H1 (cell line): Measurements from ENCODE around the gene LARP1. TPM values are rescaled to one million over a fixed set of nuclear protein-coding genes. Genes with fewer than 3 reads are reported as not detected.

Experiments
- EGR1 ChIP-seq: IDR thresholded peaks from 2 replicates; pipeline ENCODE4 v1.6.1; 2011; ENCODE audit warnings: low read depth, low read length, borderline replicate concordance
- EZH2 ChIP-seq: fragments of 200-600 bp; sonication (generic); IDR thresholded peaks from 2 replicates; pipeline ENCODE4 v1.7.1; 2012; ENCODE audit warnings: low read depth, mild to moderate bottlenecking, moderate library complexity, low read length, inconsistent platforms; ENCODE audit not compliant: severe bottlenecking
- PHF8 ChIP-seq: fragments of 200-600 bp; sonication (generic); conservative IDR thresholded peaks from 2 replicates; pipeline ENCODE4 v1.7.1; 2012; ENCODE audit warnings: low read depth, mild to moderate bottlenecking, inconsistent platforms, low read length, moderate library complexity
- SIN3A ChIP-seq, 2 experiments: IDR thresholded peaks in 1 of 2; conservative IDR thresholded peaks in 1 of 2; 2 replicates each; pipeline ENCODE4 v1.6.1; 2011 to 2012; ENCODE audit warnings: low read length in 2 of 2, improper control_type of control experiment in 1 of 2, low read depth in 1 of 2, mild to moderate bottlenecking in 1 of 2
- SIX5 ChIP-seq: IDR thresholded peaks from 2 replicates; pipeline ENCODE4 v1.6.1; 2011; ENCODE audit warnings: mild to moderate bottlenecking, low read depth, low read length
- TBP ChIP-seq: IDR thresholded peaks from 2 replicates; pipeline ENCODE4 v1.6.1; 2011; ENCODE audit warnings: low read depth, low read length, improper control_type of control experiment
- polyA plus RNA-seq, 7 experiments: library from polyadenylated mRNA; depleted of rRNA in 3 of 7; stranded (reverse) in 5 of 7; unstranded in 2 of 7; fragments of >200 nt in 5 of 7; fragments of 200-250 nt in 2 of 7; gene quantifications; 1 replicate in 5 of 7; 2 replicates in 1 of 7; 4 replicates in 1 of 7; pipeline versions ENCODE4 v1.2.1 to v1.2.3, GENCODE V29; 2011 to 2013; ENCODE audit warnings: missing spikeins in 2 of 7, mixed read lengths in 2 of 7
- total RNA-seq: library from RNA; stranded (reverse); fragmentation: NEBNext Ultra II Directional; extraction: Animal tissue kit (Norgen Biotek cat#: 25700); gene quantifications from 2 replicates; pipeline ENCODE4 v1.2.1, GENCODE V29; 2021
- TF ChIP-seq, protein P1 (sequence below): fragments of 300-600 bp; sonication (generic); IDR thresholded peaks from 2 replicates; pipeline ENCODE4 v1.7.1; 2012; ENCODE audit warnings: low read length, moderate library complexity, mild to moderate bottlenecking, inconsistent platforms; ENCODE audit not compliant: insufficient replicate concordance

Gene LARP1
- total and polyA plus RNA-seq, 2 of the 8 experiments (the other 6 are each of a cell fraction or from before 2014, with no cell fraction given) = 106 to 422 TPM

DNA sequence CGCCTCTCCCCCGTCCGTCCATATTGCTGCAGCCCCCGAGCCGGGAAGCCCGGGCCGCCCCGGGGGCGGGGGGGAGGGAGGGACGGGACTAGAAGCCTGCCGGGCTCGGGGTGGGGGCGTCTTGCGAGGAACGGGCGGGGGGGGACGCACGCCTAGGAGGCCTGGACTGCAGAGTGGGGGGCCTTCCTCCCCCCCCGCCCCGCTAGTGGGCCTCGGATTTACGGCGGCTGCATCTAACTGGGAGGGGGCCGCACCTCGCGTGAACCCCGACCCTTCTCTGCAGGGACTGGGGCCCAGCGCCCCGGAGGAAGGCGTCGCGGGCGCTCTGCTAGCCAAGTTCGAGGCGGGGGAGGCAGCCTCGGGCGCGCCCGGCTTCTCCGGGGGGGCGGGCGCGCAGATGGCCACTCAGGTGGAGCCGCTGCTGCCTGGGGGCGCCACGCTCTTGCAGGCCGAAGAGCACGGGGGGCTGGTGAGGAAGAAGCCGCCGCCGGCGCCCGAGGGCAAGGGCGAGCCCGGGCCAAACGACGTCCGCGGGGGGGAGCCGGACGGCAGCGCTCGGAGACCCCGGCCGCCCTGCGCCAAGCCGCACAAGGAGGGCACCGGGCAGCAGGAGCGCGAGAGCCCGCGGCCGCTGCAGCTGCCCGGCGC lies at the start of gene LARP1 (continued):
- TF ChIP-seq, protein P1, sequence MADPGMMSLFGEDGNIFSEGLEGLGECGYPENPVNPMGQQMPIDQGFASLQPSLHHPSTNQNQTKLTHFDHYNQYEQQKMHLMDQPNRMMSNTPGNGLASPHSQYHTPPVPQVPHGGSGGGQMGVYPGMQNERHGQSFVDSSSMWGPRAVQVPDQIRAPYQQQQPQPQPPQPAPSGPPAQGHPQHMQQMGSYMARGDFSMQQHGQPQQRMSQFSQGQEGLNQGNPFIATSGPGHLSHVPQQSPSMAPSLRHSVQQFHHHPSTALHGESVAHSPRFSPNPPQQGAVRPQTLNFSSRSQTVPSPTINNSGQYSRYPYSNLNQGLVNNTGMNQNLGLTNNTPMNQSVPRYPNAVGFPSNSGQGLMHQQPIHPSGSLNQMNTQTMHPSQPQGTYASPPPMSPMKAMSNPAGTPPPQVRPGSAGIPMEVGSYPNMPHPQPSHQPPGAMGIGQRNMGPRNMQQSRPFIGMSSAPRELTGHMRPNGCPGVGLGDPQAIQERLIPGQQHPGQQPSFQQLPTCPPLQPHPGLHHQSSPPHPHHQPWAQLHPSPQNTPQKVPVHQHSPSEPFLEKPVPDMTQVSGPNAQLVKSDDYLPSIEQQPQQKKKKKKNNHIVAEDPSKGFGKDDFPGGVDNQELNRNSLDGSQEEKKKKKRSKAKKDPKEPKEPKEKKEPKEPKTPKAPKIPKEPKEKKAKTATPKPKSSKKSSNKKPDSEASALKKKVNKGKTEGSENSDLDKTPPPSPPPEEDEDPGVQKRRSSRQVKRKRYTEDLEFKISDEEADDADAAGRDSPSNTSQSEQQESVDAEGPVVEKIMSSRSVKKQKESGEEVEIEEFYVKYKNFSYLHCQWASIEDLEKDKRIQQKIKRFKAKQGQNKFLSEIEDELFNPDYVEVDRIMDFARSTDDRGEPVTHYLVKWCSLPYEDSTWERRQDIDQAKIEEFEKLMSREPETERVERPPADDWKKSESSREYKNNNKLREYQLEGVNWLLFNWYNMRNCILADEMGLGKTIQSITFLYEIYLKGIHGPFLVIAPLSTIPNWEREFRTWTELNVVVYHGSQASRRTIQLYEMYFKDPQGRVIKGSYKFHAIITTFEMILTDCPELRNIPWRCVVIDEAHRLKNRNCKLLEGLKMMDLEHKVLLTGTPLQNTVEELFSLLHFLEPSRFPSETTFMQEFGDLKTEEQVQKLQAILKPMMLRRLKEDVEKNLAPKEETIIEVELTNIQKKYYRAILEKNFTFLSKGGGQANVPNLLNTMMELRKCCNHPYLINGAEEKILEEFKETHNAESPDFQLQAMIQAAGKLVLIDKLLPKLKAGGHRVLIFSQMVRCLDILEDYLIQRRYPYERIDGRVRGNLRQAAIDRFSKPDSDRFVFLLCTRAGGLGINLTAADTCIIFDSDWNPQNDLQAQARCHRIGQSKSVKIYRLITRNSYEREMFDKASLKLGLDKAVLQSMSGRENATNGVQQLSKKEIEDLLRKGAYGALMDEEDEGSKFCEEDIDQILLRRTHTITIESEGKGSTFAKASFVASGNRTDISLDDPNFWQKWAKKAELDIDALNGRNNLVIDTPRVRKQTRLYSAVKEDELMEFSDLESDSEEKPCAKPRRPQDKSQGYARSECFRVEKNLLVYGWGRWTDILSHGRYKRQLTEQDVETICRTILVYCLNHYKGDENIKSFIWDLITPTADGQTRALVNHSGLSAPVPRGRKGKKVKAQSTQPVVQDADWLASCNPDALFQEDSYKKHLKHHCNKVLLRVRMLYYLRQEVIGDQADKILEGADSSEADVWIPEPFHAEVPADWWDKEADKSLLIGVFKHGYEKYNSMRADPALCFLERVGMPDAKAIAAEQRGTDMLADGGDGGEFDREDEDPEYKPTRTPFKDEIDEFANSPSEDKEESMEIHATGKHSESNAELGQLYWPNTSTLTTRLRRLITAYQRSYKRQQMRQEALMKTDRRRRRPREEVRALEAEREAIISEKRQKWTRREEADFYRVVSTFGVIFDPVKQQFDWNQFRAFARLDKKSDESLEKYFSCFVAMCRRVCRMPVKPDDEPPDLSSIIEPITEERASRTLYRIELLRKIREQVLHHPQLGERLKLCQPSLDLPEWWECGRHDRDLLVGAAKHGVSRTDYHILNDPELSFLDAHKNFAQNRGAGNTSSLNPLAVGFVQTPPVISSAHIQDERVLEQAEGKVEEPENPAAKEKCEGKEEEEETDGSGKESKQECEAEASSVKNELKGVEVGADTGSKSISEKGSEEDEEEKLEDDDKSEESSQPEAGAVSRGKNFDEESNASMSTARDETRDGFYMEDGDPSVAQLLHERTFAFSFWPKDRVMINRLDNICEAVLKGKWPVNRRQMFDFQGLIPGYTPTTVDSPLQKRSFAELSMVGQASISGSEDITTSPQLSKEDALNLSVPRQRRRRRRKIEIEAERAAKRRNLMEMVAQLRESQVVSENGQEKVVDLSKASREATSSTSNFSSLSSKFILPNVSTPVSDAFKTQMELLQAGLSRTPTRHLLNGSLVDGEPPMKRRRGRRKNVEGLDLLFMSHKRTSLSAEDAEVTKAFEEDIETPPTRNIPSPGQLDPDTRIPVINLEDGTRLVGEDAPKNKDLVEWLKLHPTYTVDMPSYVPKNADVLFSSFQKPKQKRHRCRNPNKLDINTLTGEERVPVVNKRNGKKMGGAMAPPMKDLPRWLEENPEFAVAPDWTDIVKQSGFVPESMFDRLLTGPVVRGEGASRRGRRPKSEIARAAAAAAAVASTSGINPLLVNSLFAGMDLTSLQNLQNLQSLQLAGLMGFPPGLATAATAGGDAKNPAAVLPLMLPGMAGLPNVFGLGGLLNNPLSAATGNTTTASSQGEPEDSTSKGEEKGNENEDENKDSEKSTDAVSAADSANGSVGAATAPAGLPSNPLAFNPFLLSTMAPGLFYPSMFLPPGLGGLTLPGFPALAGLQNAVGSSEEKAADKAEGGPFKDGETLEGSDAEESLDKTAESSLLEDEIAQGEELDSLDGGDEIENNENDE = no peak
- TF ChIP-seq SIX5 (no peak), EZH2 (no peak), TBP (0 out of 2 replicates have a peak, but pooled peaks have one; percentile 0), PHF8 (peak; percentile 58), EGR1 (no peak), SIN3A (conservative IDR thresholded peaks at IDR 0.05 in 1 of 2, IDR thresholded peaks at IDR 0.05 in 1 of 2; ENCODE audit: low read depth in 1 of 2, low read length in 2 of 2) (0 out of 4 replicates have a peak, but pooled peaks of 1 of the 2 experiments have one; percentile 23)
